DND-41 (cell line): Measurements from ENCODE around the gene ZNF789.

Source experiments
- CTCF ChIP-seq: IDR thresholded peaks from 2 replicates; pipeline ENCODE4 v1.5.1; 2012; ENCODE audit warnings: borderline replicate concordance, low read length, moderate library complexity, mild to moderate bottlenecking; ENCODE audit not compliant: poor library complexity, severe bottlenecking; ENCODE audit errors: extremely low read depth
- EZH2 ChIP-seq: IDR thresholded peaks from 3 replicates; pipeline ENCODE4 v1.6.1; 2012; ENCODE audit warnings: borderline replicate concordance, low read depth, mild to moderate bottlenecking, moderate library complexity, low read length, inconsistent platforms; ENCODE audit not compliant: severe bottlenecking

- TF ChIP-seq CTCF (no peak), EZH2 (no peak)
Measured at GRCh38 chr7:99438573-99439480, 33.9 kb upstream of the ZNF789 start, which contains the start of the genes CPSF4 and PTCD1.
